GM12874 (cell line): ENCODE results near the gene VWA5B2.
A peak's percentile ranks its signal among the peaks of the same experiment; 100 is the strongest.

ENCODE experiments used
- TF ChIP-seq, protein P1 (sequence below): IDR thresholded peaks from 2 replicates; pipeline ENCODE4 v1.5.1; 2011; ENCODE audit warnings: low read depth, mild to moderate bottlenecking, control low read depth, low read length, moderate library complexity; ENCODE audit not compliant: insufficient read depth

Gene VWA5B2

DNA sequence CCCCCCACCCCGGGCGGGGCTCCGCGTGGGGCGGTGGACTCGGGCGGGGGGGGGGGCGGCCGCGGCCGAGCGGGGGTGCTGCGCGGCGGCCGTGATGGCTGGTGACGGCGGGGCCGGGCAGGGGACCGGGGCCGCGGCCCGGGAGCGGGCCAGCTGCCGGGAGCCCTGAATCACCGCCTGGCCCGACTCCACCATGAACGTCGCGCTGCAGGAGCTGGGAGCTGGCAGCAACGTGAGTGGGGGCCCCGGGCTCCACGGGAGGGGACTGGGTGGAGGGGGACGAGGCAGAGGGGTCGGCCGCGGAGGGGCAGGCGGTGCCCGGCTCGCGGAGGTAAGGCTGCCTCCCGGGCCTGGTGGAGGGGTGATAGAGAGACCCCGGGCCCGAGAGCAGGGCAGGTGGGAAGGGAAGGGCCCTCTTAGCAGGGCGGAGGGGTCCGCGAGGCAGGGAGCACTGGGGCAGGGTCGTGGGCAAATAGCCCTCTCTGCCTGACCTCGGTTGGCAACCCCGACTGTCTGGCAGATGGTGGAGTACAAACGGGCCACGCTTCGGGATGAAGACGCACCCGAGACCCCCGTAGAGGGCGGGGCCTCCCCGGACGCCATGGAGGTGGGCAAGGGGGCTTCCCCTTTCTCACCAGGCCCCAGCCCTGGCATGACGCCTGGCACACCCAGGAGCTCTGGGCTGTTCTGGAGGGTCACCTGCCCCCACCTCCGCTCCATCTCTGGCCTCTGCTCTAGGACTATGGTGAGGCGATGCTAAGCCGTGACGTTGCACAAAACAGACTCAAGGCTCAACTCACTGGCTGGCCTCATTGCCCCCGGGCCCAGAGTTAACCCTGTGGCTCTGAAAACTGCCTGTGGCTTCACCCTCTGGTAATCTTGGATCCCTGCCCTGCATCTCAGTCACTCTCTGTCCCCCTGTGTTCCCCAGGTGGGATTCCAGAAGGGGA, 46.9 kb downstream of the VWA5B2 start, which contains the start of gene ECE2:
ECE2 (plus strand) TSS at position 62 of the 950 bp plus-strand sequence; CDS start at position 194, 132 bp downstream.
- TF ChIP-seq, protein P1, sequence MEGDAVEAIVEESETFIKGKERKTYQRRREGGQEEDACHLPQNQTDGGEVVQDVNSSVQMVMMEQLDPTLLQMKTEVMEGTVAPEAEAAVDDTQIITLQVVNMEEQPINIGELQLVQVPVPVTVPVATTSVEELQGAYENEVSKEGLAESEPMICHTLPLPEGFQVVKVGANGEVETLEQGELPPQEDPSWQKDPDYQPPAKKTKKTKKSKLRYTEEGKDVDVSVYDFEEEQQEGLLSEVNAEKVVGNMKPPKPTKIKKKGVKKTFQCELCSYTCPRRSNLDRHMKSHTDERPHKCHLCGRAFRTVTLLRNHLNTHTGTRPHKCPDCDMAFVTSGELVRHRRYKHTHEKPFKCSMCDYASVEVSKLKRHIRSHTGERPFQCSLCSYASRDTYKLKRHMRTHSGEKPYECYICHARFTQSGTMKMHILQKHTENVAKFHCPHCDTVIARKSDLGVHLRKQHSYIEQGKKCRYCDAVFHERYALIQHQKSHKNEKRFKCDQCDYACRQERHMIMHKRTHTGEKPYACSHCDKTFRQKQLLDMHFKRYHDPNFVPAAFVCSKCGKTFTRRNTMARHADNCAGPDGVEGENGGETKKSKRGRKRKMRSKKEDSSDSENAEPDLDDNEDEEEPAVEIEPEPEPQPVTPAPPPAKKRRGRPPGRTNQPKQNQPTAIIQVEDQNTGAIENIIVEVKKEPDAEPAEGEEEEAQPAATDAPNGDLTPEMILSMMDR, result no peak

DNA sequence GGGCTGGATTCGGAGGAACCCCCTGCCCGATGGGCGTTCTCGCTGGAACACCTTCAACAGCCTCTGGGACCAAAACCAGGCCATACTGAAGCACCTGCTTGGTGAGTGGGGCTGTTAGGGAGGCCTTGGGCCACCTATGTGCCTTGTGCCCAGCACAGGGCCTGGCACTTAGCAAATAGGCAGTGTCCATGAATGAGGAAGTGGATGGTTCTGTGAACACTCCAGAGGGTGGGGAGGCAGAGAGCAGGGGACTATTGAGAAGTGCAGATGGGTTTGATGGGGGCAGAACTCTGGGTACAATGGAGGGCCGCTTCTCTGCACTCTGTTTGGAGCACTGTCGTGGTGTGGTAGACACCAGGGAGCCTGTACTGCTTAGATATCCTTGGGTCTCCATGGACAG, 48.0 kb downstream of the VWA5B2 start:
- TF ChIP-seq, protein P1, result no peak

DNA sequence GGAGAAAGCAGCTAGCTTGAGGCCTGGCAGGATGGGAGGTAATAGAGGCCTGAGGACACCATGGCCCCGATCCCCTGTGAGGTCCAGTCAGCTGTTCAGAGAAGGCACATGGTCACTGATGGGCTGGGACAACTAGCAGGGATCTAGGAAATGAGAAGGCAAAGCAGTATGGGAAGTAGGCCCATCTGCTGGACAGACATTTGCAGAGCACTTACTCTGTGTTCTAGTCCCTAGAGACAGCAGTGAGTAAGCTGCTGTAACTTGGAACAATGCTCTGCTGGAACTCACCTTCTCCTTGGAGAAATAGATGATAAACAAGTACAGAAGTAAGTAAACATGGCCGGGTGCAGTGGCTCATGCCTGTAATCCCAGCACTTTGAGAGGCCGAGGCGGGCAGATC, 53.6 kb downstream of the VWA5B2 start:
- TF ChIP-seq, protein P1, result no peak

DNA sequence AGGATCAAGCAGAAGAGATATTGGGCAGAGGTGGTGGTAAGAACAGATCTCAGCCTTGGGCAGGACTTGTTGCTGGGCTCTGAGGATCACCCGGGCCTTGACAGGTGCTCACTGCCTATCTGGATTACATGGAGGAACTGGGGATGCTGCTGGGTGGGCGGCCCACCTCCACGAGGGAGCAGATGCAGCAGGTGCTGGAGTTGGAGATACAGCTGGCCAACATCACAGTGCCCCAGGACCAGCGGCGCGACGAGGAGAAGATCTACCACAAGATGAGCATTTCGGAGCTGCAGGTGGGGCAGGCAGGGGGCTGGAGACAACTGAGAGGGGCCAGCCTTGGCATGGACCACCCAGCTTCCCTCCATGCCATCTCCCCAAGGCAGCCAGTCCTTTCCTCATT, 54.3 kb downstream of the VWA5B2 start:
- TF ChIP-seq, protein P1, result no peak

DNA sequence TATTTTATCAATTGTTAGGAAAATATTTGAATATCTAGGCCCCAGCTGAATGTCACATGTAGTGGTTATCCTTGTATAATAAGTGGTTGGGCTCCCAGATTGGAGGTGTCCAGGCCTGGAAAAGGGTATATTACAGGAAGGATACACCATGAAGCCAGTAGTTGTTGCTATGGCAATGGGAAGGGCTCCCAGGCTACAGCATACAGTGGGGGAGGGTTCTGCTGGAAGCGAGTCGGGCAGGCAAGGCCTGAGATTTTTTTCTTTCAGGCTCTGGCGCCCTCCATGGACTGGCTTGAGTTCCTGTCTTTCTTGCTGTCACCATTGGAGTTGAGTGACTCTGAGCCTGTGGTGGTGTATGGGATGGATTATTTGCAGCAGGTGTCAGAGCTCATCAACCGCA, 55.3 kb downstream of the VWA5B2 start:
- TF ChIP-seq, protein P1, result 0 out of 2 replicates have a peak, but pooled peaks have one; percentile 21

DNA sequence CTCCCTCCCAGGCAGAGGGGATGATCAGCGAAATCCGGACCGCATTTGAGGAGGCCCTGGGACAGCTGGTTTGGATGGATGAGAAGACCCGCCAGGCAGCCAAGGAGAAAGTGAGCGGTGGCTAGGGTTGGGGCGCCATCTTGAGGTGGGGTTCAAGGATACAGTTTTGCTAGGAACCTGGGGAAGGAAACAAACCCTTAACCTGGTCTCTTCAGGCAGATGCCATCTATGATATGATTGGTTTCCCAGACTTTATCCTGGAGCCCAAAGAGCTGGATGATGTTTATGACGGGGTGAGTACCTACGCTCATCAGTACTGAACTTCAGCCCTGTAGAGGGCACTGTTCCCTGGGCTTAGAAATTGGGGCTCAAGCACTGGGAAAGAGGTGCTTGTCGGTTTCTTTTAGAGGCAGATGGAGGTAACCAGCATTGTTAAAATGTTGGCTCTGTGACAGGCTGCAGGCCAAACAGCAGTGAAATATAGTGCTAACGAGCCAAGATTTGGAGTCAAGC, 60.1 kb downstream of the VWA5B2 start:
- TF ChIP-seq, protein P1, result peak; percentile 72

DNA sequence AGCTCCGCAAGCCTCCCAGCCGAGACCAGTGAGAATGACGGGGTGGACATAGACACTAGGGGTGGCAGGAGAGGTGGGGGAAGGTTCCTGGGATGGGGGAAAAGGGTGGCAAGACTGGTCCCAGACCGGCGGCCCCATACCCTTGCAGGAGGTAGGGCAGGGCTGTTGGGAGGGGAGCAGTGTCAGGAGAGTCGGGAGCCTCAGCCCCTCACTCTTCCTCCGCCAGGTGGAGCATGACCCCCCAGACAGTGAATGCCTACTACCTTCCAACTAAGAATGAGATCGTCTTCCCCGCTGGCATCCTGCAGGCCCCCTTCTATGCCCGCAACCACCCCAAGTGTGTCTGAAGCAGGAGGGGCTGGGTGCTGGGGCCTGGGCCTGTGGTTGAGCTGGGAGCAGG, 60.9 kb downstream of the VWA5B2 start:
- TF ChIP-seq, protein P1, result no peak
